Fibroblast of skin of left quadriceps (primary cell): ENCODE data around the gene RELA.
"Not testable (repeated sequence)": the region's sequence is repeated elsewhere in the genome, so short reads cannot be mapped to it uniquely, and the experiment has no call there.

Source experiments
- DNase-seq, 2 experiments: peaks; one replicate each; pipeline ENCODE4 v3.0.0-alpha.2; 2013; ENCODE audit warnings: low read depth in 2 of 2

The RELA gene

GRCh38 chr11:65662799-65663638 lies at the start of gene RELA:
Gene RELA, minus strand, starts transcription at chr11:65662916. Its CDS starts 84 bp downstream, at chr11:65662832.
- peak; percentile 94 to 95 for DNase-seq

GRCh38 chr11:65711785-65712632 lies 49.3 kb upstream of the RELA start, which contains the start of gene KAT5:
Gene KAT5, plus strand, starts transcription at chr11:65712252. Its CDS starts 16 bp downstream, at chr11:65712268.
- DNase-seq: peak; percentile 96 to 97

GRCh38 chr11:65710421-65710820 lies 47.7 kb upstream of the RELA start:
- no peak for DNase-seq

GRCh38 chr11:65709661-65710060 lies 46.9 kb upstream of the RELA start:
- DNase-seq: no peak

GRCh38 chr11:65708451-65708850 lies 45.7 kb upstream of the RELA start:
- no peak for DNase-seq

- DNase-seq: not testable (repeated sequence)
These were observed 44.3 kb upstream of the RELA start for GRCh38 chr11:65707002-65707401.

GRCh38 chr11:65706303-65706763 lies 43.6 kb upstream of the RELA start:
- DNase-seq: not testable (repeated sequence)

GRCh38 chr11:65703846-65704245 lies 41.1 kb upstream of the RELA start:
- no peak for DNase-seq

- DNase-seq: no peak
These were observed 39.0 kb upstream of the RELA start for GRCh38 chr11:65701686-65702085.

GRCh38 chr11:65700399-65700798 lies 37.7 kb upstream of the RELA start:
- no peak for DNase-seq

- no peak for DNase-seq
These were observed 36.6 kb upstream of the RELA start for GRCh38 chr11:65699306-65699705.

GRCh38 chr11:65698205-65698604 lies 35.5 kb upstream of the RELA start:
- no peak for DNase-seq

GRCh38 chr11:65696802-65697552 lies 34.3 kb upstream of the RELA start:
- DNase-seq: no peak

GRCh38 chr11:65695459-65696241 lies 32.9 kb upstream of the RELA start:
- DNase-seq: no peak

- no peak for DNase-seq
These were observed 29.7 kb upstream of the RELA start for GRCh38 chr11:65692367-65692766.

- not testable (repeated sequence) for DNase-seq
These were observed 29.1 kb upstream of the RELA start for GRCh38 chr11:65691847-65692246.

GRCh38 chr11:65685981-65686380 lies 23.3 kb upstream of the RELA start:
- DNase-seq: no peak

GRCh38 chr11:65683480-65683879 lies 20.8 kb upstream of the RELA start:
- DNase-seq: not testable (repeated sequence)

- no peak for DNase-seq
These were observed 17.6 kb upstream of the RELA start for GRCh38 chr11:65680192-65680743.

GRCh38 chr11:65672982-65673381 lies 10.3 kb upstream of the RELA start:
- DNase-seq: no peak
